GM12892 (cell line): ENCODE data around the gene SIRT6.

Experiments
- DNase-seq: peaks from one replicate; pipeline ENCODE4 v3.0.0; 2011; ENCODE audit not compliant: insufficient read length
- FAIRE-seq: peaks from 2 replicates; lab custom pipeline; 2011; peaks lifted over from hg19 to GRCh38; lab: Jason Lieb, UNC
- POLR2A ChIP-seq: IDR thresholded peaks from 2 replicates; pipeline ENCODE4 v1.6.1; 2011; ENCODE audit warnings: low read depth, low read length, control low read depth
- POLR2AphosphoS5 ChIP-seq: IDR thresholded peaks from 2 replicates; pipeline ENCODE4 v1.6.1; 2011; ENCODE audit warnings: low read depth, low read length, control low read depth
- TAF1 ChIP-seq: IDR thresholded peaks from 2 replicates; pipeline ENCODE4 v1.6.1; 2011; ENCODE audit warnings: low read depth, mild to moderate bottlenecking, control low read depth, low read length, borderline replicate concordance

Gene SIRT6

DNA sequence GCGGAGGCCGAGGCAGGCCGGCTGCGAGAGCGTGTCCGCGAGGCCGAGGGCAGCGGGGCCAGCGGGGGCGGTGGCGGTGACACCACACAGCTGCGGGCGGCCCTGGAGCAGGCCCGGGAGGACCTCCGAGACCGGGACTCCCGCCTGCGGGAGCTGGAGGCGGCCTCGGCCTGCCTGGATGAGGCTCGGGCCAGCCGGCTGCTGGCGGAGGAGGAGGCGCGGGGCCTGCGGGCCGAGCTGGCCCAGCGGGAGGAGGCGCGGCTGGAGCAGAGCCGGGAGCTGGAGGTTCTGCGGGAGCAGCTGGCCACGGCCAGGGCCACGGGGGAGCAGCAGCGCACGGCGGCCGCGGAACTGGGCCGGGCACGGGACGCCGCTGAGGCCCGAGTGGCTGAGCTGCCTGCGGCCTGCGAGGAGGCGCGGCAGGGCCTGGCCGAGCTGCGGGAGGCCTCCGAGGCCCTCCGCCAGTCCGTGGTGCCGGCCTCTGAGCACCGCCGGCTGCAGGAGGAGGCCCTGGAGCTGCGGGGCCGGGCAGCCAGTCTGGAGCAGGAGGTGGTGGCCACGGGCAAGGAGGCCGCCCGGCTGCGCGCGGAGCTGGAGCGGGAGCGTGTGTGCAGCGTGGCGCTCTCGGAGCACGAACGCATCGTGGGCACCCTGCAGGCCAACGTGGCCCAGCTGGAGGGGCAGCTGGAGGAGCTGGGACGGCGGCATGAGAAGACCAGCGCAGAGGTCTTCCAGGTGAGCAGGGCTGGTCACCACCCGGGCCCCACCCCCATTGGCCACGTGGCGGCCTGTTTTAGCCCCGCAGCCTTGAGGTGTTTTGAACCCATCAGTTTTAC lies 35.3 kb upstream of the SIRT6 start:
- no peak for TF ChIP-seq POLR2A
- DNase-seq: no peak
- no peak for FAIRE-seq

DNA sequence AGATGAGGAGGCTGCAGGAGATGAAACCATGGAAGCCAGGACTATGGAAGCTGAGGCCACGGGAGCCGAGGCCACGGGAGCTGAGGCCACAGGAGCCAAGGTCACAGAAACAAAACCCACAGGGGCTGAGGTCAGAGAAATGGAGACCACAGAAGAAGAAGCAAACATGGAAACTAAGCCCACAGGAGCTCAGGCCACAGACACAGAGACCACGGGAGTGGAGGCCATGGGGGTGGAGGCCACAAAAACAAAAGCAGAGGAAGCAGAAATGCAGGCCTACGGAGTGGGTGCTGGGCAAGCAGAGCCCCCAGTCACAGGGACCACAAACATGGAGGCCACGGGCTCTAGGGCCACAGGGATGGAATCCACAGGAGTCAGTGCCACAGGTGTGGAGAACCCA lies 34.5 kb upstream of the SIRT6 start:
- FAIRE-seq: no peak
- DNase-seq: no peak
- no peak for TF ChIP-seq POLR2AphosphoS5
- no peak for TF ChIP-seq POLR2A
- TF ChIP-seq TAF1: no peak

DNA sequence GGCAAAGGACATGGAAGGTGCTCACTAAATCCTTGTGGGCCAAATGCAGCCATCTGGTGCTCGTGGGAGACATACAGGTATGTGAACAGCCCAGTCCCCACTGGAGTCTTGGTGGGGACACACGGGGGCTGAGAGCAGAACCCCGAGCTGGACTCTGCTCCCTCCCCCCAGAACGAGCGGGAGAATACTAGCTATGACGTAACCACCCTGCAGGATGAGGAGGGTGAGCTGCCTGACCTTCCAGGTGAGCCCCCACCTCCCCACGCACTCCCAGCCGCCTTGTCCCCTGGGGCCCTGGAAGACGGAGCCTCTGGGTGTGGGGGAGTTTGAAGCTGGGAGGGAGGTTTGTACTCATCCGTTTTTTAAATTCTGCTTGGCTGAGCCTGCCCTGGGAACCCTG lies 33.4 kb upstream of the SIRT6 start:
- no peak for TF ChIP-seq POLR2AphosphoS5
- no peak for TF ChIP-seq POLR2A
- TF ChIP-seq TAF1: no peak
- FAIRE-seq (no peak), DNase-seq (no peak)

DNA sequence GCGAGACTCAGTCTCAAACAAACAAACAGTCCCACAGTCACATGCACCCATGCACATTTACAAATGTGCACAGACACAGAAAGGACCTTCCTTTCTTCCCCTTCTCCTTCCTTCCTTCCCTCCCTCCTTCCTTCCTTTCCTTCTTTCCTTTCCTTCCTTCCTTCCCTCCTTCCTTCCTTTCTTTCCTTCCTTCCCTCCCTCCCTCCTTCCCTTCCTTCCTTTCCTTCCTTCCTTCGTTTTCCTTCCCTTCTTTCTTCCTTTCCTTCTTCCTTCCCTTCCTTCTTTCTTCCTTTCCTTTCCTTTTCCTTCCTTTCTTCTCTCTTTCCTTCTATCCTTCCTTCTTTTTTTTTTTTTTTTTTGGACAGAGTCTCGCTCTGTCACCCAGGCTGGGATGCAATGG lies 30.8 kb upstream of the SIRT6 start:
- TF ChIP-seq TAF1 (no peak), POLR2A (no peak), POLR2AphosphoS5 (no peak)
- FAIRE-seq (no peak), DNase-seq (no peak)

DNA sequence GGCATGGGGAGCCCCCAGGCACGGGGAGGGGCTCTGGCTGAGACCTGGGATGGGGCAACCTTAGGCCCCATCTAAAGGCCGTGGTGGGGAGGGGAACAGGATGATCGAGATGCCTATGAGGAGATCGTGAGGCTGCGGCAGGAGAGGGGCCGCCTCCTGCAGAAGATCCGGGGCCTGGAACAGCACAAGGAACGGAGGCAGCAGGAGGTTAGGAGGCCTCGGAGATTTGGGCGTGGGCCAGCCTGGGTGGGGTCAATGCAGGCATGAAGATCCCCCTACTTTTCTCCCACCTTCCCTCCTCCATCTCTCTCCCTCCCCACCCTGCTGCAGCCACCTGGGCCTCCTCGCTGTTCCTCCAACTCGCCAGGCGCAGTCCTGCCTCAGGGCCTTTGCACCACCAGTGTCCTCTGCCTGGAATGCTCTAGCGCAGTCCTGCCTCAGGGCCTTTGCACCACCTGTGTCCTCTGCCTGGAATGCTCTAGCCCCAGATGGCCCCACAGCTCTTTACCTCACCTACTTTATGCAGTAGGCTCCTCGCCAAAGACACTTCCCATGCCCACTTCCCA lies 27.9 kb upstream of the SIRT6 start:
- no peak for DNase-seq
- TF ChIP-seq TAF1 (no peak), POLR2A (no peak), POLR2AphosphoS5 (no peak)
- FAIRE-seq: no peak

DNA sequence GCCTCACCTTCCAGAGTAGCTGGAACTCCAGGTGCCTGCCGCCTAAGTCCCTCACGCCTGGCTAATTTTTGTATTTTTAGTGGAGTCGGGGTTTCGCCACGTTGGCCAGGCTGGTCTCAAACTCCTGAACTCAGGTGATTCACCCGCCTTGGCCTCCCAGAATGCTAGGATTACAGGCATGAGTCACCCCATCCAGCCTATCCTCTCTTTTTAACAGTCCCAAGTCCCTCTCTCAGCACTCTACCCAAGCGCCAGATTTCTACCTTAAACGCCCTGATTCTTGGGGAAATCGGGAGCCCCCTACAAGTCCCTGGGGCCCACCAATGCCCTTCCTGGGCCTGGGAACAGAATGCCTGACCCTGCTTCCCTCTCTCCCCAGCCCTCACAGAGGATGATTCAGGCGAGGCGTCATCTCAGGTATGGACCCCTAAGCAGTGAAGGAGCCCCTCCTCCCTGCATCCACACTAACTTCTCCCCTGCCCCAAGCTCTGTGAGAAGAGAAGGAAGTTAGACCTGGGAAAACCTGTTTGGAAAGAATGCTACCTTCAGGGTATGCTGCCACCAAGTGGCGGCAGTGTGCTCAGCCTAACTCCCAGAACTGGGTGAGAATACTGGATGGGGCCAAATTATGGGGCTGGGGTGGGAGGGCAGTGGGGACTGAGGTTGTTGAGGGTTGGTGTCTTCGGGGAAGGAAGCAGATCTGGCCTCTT lies 26.2 kb upstream of the SIRT6 start:
- TF ChIP-seq POLR2A (no peak), TAF1 (no peak), POLR2AphosphoS5 (no peak)
- FAIRE-seq: no peak
- no peak for DNase-seq

DNA sequence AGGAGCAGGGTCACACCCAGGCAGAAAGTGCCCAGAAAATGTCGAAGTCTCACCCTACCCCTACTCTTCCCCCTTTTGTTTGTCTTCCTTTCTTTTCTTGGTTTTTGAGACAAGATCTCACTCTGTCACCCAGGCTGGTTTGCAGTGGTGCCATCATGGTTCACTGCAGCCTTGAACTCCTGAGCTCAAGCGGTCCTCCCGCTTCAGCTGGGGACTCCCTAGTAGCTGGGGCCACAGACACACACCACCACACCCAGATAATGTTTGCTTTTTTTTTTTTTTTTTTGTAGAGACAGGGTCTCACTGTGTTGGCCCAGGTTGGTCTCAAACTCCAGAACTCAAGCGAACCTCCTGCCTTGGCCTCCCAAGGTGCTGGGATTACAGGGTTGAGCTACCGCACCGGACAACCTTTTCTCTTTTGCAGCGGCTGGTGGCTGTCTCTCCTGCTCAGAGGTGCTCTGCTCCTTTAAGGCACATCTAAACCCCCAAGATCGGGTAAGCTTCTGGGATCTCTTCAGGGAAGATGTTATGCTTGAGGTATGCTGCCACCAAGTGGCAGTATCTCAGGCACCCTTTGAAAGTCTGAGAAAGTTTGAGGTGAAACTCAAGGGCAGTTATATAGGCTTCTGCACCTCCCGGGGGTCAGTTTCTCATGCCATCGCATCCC lies 24.6 kb upstream of the SIRT6 start:
- TF ChIP-seq TAF1 (no peak), POLR2AphosphoS5 (no peak), POLR2A (no peak)
- FAIRE-seq (no peak), DNase-seq (no peak)

DNA sequence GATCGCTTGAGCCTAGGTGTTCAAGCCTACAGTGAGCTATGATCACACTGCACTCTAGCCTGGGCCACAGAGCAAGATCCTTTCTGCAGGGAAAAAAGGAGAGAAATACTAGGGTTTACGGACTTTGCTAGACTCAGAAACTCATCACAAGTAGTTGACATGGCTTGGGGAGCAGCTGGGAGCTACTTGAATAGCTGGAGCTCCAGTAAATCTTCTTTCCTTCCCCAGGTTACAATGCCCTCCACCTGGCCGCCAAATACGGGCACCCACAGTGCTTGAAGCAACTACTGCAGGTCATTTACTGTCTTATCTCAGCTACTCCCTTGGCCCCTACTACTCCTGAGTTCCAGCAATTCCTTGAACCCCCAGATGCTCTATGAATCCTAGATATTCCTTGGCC lies 19.4 kb upstream of the SIRT6 start:
- DNase-seq (no peak), FAIRE-seq (no peak)

DNA sequence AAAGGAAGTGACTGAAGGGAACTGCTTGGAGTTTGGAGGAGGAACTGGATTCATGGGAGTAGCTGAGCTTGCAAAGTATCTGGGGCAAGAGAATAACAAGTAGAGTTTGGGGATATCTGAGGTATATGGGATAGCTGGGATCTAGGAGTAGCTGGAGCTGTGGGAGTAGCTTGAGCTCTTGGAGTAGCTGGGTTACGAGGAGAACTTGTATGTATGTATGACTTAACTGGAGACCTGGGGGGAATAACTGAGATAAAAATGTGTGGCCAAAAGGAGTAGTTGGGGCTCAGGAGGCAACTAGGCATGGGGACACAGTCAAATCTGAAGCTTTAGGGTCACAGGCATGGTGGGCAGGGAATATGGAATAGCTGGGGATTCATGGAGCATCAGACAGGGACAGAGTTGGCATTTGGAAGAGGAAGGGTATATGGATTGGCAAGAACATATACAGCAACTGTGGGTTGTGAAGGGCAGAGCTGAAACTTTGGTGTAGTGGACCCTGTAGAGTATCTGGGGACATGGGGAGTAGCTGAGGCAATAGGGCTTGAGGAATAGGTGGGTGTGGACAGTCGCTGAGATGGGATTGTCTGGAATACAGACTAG lies 18.7 kb upstream of the SIRT6 start:
- TF ChIP-seq POLR2A: no peak
- no peak for TF ChIP-seq TAF1
- no peak for FAIRE-seq
- DNase-seq: no peak

More for the DNA sequence above, 19.4 kb upstream of the SIRT6 start:
- no peak for TF ChIP-seq TAF1
- TF ChIP-seq POLR2AphosphoS5: no peak
- no peak for TF ChIP-seq POLR2A

DNA sequence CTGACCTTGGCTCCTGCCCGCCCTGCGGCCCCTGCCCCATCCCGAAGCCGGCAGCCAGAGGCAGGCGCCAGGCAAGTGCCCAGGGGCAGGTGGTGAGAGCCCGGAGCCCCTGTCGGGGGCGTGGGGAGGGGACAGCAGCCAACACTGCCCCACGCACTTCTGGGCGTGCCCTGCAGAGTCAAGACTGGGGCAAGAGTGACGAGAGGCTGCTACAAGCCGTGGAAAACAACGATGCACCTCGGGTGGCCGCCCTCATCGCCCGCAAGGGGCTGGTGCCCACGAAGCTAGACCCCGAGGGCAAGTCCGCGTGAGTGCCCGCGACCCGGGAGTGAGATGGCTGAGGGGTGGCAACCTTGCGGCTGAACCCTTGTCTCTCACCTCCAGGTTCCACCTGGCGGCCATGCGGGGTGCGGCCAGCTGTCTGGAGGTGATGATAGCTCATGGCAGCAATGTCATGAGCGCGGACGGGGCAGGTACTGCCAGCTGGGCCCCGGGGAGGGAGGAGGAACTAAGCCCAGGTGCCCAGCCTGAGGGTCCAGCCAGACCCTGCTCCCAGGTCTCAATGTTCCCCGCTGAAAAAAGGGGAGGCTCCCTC lies 17.4 kb upstream of the SIRT6 start:
- DNase-seq (no peak), FAIRE-seq (no peak)
- no peak for TF ChIP-seq TAF1
- no peak for TF ChIP-seq POLR2A
- TF ChIP-seq POLR2AphosphoS5: no peak

DNA sequence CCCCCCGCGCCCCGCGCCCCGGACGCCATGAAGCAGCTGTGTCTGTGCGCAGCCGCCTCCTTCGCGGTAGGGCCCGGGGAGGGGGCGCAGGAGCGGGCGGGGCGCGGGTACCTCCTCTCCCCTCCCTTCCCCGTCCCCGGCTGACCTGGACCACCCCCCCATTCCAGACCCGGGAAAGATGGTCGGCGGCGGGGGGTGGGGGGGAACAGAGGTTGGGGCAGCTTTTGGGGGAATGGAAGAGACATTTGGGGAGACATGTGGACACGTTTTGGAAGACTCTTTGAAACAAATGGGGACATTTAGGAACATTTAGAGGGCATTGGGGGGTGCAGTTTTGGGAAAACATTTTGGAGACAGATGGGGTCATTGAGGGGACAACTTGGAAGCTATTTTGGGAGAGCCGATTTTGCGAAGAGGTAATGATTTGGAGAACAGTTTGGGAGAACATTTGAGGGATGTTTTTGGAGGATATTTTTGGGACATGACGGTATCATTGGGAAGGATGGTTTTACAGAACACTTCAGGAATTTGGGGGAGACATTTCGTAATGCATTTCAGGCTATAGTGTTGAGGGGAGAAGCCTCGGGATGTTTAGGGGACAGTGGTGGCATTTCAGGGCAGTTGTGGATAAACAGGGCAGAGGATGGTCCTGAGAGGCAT lies 16.2 kb upstream of the SIRT6 start:
- TF ChIP-seq POLR2A: no peak
- no peak for TF ChIP-seq POLR2AphosphoS5
- no peak for TF ChIP-seq TAF1
- DNase-seq (no peak), FAIRE-seq (no peak)
